GM19035 (cell line): Measurements from ENCODE around the gene WFDC10B.
"Not testable (repeated sequence)": the region's sequence is repeated elsewhere in the genome, so short reads cannot be mapped to it uniquely, and the experiment has no call there.

Experiments used
- ATAC-seq: cut with Tn5 transposase; IDR thresholded peaks from one replicate; pipeline ENCODE4 v1.9.1; 2021; ENCODE audit not compliant: unreplicated experiment

The WFDC10B gene

GRCh38 chr20:45649312-45649863 lies 55.4 kb downstream of the WFDC10B start:
- ATAC-seq: no peak

- no peak for ATAC-seq
These were observed 57.3 kb downstream of the WFDC10B start for GRCh38 chr20:45647441-45648050.

- no peak for ATAC-seq
These were observed 57.9 kb downstream of the WFDC10B start for GRCh38 chr20:45646875-45647274.

GRCh38 chr20:45645869-45646268 lies 59.0 kb downstream of the WFDC10B start:
- ATAC-seq: not testable (repeated sequence)

- not testable (repeated sequence) for ATAC-seq
These were observed 63.7 kb downstream of the WFDC10B start for GRCh38 chr20:45641076-45641475.

GRCh38 chr20:45639687-45640086 lies 65.1 kb downstream of the WFDC10B start:
- no peak for ATAC-seq

- ATAC-seq: no peak
These were observed 68.3 kb downstream of the WFDC10B start for GRCh38 chr20:45636513-45636912.
